ENCODE results near the gene ACOT11. TPM values are rescaled to one million over a fixed set of nuclear protein-coding genes. Genes with fewer than 3 reads are reported as not detected.

Gene ACOT11
- total RNA-seq, 2 experiments from 2014 or later, result 0.50 to 0.91 TPM

- Histone ChIP-seq H3K27ac (ENCODE audit: low read depth in 1 of 2, low read length in 2 of 2) (no peak overlapping the region), H3K9me3 (ENCODE audit: control insufficient read depth in 1 of 2, insufficient read depth in 1 of 2, low read length in 2 of 2) (no peaks in the 10 kb centered on the region), H3K4me1 (ENCODE audit: insufficient read depth, low read length) (peaks cover 12% of the 10 kb centered on the region), H3K27me3 (ENCODE audit: control insufficient read depth in 1 of 2, insufficient read depth in 2 of 2, low read length in 2 of 2) (no peaks in the 10 kb centered on the region), H3K4me3 (ENCODE audit: low read length) (no peak overlapping the region), H3K36me3 (ENCODE audit: insufficient read depth, low read length) (no peaks in the 10 kb centered on the region)
- DNase-seq (no peak), ATAC-seq (ENCODE audit: poor library complexity) (no peak)
- no peak overlapping the region for H3K27ac Mint-ChIP-seq
- H3K27me3 Mint-ChIP-seq, result no peaks in the 10 kb centered on the region
- no peak for TF ChIP-seq CTCF (IDR thresholded peaks at IDR 0.05)
- no peaks in the 10 kb centered on the region for H3K9me3 Mint-ChIP-seq
- ChIA-PET POLR2A (no interaction called here), CTCF (no interaction called here)
- intact Hi-C loops (cut with DNase I, micrococcal nuclease), result no loop called here
- H3K36me3 Mint-ChIP-seq (ENCODE audit: low read depth), result no peaks in the 10 kb centered on the region
- no peak overlapping the region for H3K4me3 Mint-ChIP-seq
- H3K4me1 Mint-ChIP-seq (ENCODE audit: low read depth), result peaks cover 12% of the 10 kb centered on the region
Observed at GRCh38 chr1:54607821-54608565, 60.0 kb downstream of the ACOT11 start.

GRCh38 chr1:54608566-54609230 lies 60.7 kb downstream of the ACOT11 start:
- Mint-ChIP-seq H3K4me3 (no peak overlapping the region), H3K4me1 (ENCODE audit: low read depth) (peaks cover 12% of the 10 kb centered on the region), H3K36me3 (ENCODE audit: low read depth) (no peaks in the 10 kb centered on the region), H3K27me3 (no peaks in the 10 kb centered on the region), H3K27ac (no peak overlapping the region), H3K9me3 (no peaks in the 10 kb centered on the region)
- H3K27ac ChIP-seq (ENCODE audit: low read depth in 1 of 2, low read length in 2 of 2), result no peak overlapping the region
- no peaks in the 10 kb centered on the region for H3K9me3 ChIP-seq (ENCODE audit: control insufficient read depth in 1 of 2, insufficient read depth in 1 of 2, low read length in 2 of 2)
- H3K4me1 ChIP-seq (ENCODE audit: insufficient read depth, low read length), result peaks cover 12% of the 10 kb centered on the region
- ChIA-PET POLR2A (no interaction called here), CTCF (no interaction called here)
- no peak for DNase-seq
- no peaks in the 10 kb centered on the region for H3K36me3 ChIP-seq (ENCODE audit: insufficient read depth, low read length)
- no peak for TF ChIP-seq CTCF (IDR thresholded peaks at IDR 0.05)
- intact Hi-C loops (cut with DNase I, micrococcal nuclease), result no loop called here
- no peak for ATAC-seq (ENCODE audit: poor library complexity)
- H3K27me3 ChIP-seq (ENCODE audit: control insufficient read depth in 1 of 2, insufficient read depth in 2 of 2, low read length in 2 of 2), result no peaks in the 10 kb centered on the region
- H3K4me3 ChIP-seq (ENCODE audit: low read length), result no peak overlapping the region

- ChIA-PET CTCF (no interaction called here), POLR2A (no interaction called here)
- Histone ChIP-seq H3K27me3 (ENCODE audit: control insufficient read depth in 1 of 2, insufficient read depth in 2 of 2, low read length in 2 of 2) (no peaks in the 10 kb centered on the region), H3K36me3 (ENCODE audit: insufficient read depth, low read length) (no peaks in the 10 kb centered on the region), H3K9me3 (ENCODE audit: control insufficient read depth in 1 of 2, insufficient read depth in 1 of 2, low read length in 2 of 2) (no peaks in the 10 kb centered on the region), H3K4me3 (ENCODE audit: low read length) (no peak overlapping the region), H3K27ac (ENCODE audit: low read depth in 1 of 2, low read length in 2 of 2) (no peak overlapping the region), H3K4me1 (ENCODE audit: insufficient read depth, low read length) (peaks cover 7% of the 10 kb centered on the region)
- ATAC-seq (ENCODE audit: poor library complexity) (no peak), DNase-seq (no peak)
- Mint-ChIP-seq H3K4me1 (ENCODE audit: low read depth) (peaks cover 7% of the 10 kb centered on the region), H3K27me3 (no peaks in the 10 kb centered on the region), H3K9me3 (no peaks in the 10 kb centered on the region), H3K4me3 (no peak overlapping the region), H3K27ac (no peak overlapping the region), H3K36me3 (ENCODE audit: low read depth) (no peaks in the 10 kb centered on the region)
- intact Hi-C loops (cut with DNase I, micrococcal nuclease), result no loop called here
- TF ChIP-seq CTCF (IDR thresholded peaks at IDR 0.05), result no peak
Observed at GRCh38 chr1:54609301-54609921, 61.4 kb downstream of the ACOT11 start.
